ENCODE data around the gene RNF186.

Gene RNF186

GRCh38 chr1:19776287-19776686 is 38.8 kb downstream of the RNF186 start:
- no peak for DNase-seq (ENCODE audit: low spot score)
- TF ChIP-seq CTCF (conservative IDR thresholded peaks at IDR 0.05; ENCODE audit: low read depth) = no peak
- no peak overlapping the region for H3K27ac ChIP-seq
- ChIA-PET CTCF (no interaction called here), POLR2A (ENCODE audit: low non-redundant PET) (no interaction called here)

- DNase-seq (ENCODE audit: low spot score) = no peak
- POLR2A ChIA-PET (ENCODE audit: low non-redundant PET) = no interaction called here
- no peak overlapping the region for H3K27ac ChIP-seq
- CTCF ChIA-PET = interaction anchor here (0.7 kb wide), 1 partner anchor 48 kb away, joined by 4 read pairs; no protein-coding TSS in a partner anchor
- TF ChIP-seq CTCF (conservative IDR thresholded peaks at IDR 0.05; ENCODE audit: low read depth) = no peak
These were observed 39.3 kb downstream of the RNF186 start for GRCh38 chr1:19775831-19776230.

GRCh38 chr1:19775317-19775716 is 39.8 kb downstream of the RNF186 start:
- CTCF ChIA-PET = interaction anchor here (0.7 kb wide), 1 partner anchor 49 kb away, joined by 4 read pairs; no protein-coding TSS in a partner anchor
- DNase-seq (ENCODE audit: low spot score) = no peak
- H3K27ac ChIP-seq = no peak overlapping the region
- POLR2A ChIA-PET (ENCODE audit: low non-redundant PET) = no interaction called here
- no peak for TF ChIP-seq CTCF (conservative IDR thresholded peaks at IDR 0.05; ENCODE audit: low read depth)

- no peak overlapping the region for H3K27ac ChIP-seq
- DNase-seq (ENCODE audit: low spot score) = no peak
- POLR2A ChIA-PET (ENCODE audit: low non-redundant PET) = no interaction called here
- CTCF ChIA-PET = no interaction called here
- TF ChIP-seq CTCF (conservative IDR thresholded peaks at IDR 0.05; ENCODE audit: low read depth) = no peak
These were observed 40.8 kb downstream of the RNF186 start for GRCh38 chr1:19774180-19774785.

GRCh38 chr1:19773485-19773884 is 41.6 kb downstream of the RNF186 start:
- POLR2A ChIA-PET (ENCODE audit: low non-redundant PET) = no interaction called here
- no peak for DNase-seq (ENCODE audit: low spot score)
- H3K27ac ChIP-seq = no peak overlapping the region
- no peak for TF ChIP-seq CTCF (conservative IDR thresholded peaks at IDR 0.05; ENCODE audit: low read depth)
- CTCF ChIA-PET = interaction anchor here (0.6 kb wide), 1 partner anchor 111 kb away, joined by 3 read pairs; no protein-coding TSS in a partner anchor

- CTCF ChIA-PET = no interaction called here
- POLR2A ChIA-PET (ENCODE audit: low non-redundant PET) = no interaction called here
- no peak overlapping the region for H3K27ac ChIP-seq
- no peak for DNase-seq (ENCODE audit: low spot score)
- TF ChIP-seq CTCF (conservative IDR thresholded peaks at IDR 0.05; ENCODE audit: low read depth) = no peak
These were observed 43.0 kb downstream of the RNF186 start for GRCh38 chr1:19772053-19772452.

All from RWPE1 (cell line).